OCI-LY3 (cell line): ENCODE results near the gene KCNH2.

ENCODE experiments used
- H2AFZ ChIP-seq: fragments of 200-600, 300-600 bp; shearing (Covaris generic); 2 replicates; pipeline ENCODE4 v1.6.0; 2014; ENCODE audit warnings: antibody characterized with exemption, low read depth, low read length
- H3K27ac ChIP-seq: fragments of 200-600, 300-600 bp; sonication (generic); 2 replicates; pipeline ENCODE4 v1.5.1; 2014; ENCODE audit warnings: mild to moderate bottlenecking, low read length, moderate library complexity, mixed read lengths
- H3K27me3 ChIP-seq: fragments of 200-600, 300-600 bp; sonication (generic); 2 replicates; pipeline ENCODE4 v1.6.1; 2014; ENCODE audit warnings: low read depth, low read length, mixed read lengths
- H3K36me3 ChIP-seq: fragments of 200-600, 300-600 bp; sonication (generic); replicated peaks from 2 replicates; pipeline ENCODE3; 2014; ENCODE audit warnings: low read depth, low read length, mixed read lengths
- H3K4me1 ChIP-seq: fragments of 300-600, 200-600 bp; sonication (generic); 2 replicates; pipeline ENCODE4 v1.6.1; 2014; ENCODE audit warnings: low read length, mixed read lengths
- H3K4me2 ChIP-seq: fragments of 200-600, 300-600 bp; sonication (generic); 2 replicates; pipeline ENCODE4 v1.6.1; 2014; ENCODE audit warnings: low read length, mixed read lengths
- H3K4me3 ChIP-seq: fragments of 300-600, 200-600 bp; sonication (generic); 2 replicates; pipeline ENCODE4 v1.5.1; 2014; ENCODE audit warnings: antibody characterized with exemption, mild to moderate bottlenecking, low read length, moderate library complexity
- H3K79me2 ChIP-seq: fragments of 300-600, 200-600 bp; shearing (Covaris generic); 2 replicates; pipeline ENCODE4 v1.6.1; 2014; ENCODE audit warnings: mild to moderate bottlenecking, low read length, mixed read lengths
- H3K9ac ChIP-seq: fragments of 300-600, 200-600 bp; shearing (Covaris generic); 2 replicates; pipeline ENCODE4 v1.6.0; 2014; ENCODE audit warnings: mild to moderate bottlenecking, low read length, moderate library complexity
- H3K9me3 ChIP-seq: fragments of 200-600, 300-600 bp; shearing (Covaris generic); 2 replicates; pipeline ENCODE4 v1.6.1; 2014; ENCODE audit warnings: low read length, mixed read lengths; ENCODE audit not compliant: insufficient read depth
- H4K20me1 ChIP-seq: fragments of 200-600, 300-600 bp; sonication (generic); 2 replicates; pipeline ENCODE4 v1.6.1; 2016; ENCODE audit warnings: low read length, mixed read lengths; ENCODE audit not compliant: insufficient read depth
- EZH2phosphoT487 ChIP-seq: fragments of 200-600 bp; shearing (Covaris generic); IDR thresholded peaks from 2 replicates; pipeline ENCODE4 v1.6.1; 2018; ENCODE audit warnings: antibody characterized with exemption, mixed run types, low read depth
- TF ChIP-seq, protein P1 (sequence below): fragments of 200-600, 300-600 bp; sonication (generic); IDR thresholded peaks from 2 replicates; pipeline ENCODE4 v1.5.1; 2014; ENCODE audit warnings: antibody characterized with exemption, low read length, low read depth

The KCNH2 gene

DNA sequence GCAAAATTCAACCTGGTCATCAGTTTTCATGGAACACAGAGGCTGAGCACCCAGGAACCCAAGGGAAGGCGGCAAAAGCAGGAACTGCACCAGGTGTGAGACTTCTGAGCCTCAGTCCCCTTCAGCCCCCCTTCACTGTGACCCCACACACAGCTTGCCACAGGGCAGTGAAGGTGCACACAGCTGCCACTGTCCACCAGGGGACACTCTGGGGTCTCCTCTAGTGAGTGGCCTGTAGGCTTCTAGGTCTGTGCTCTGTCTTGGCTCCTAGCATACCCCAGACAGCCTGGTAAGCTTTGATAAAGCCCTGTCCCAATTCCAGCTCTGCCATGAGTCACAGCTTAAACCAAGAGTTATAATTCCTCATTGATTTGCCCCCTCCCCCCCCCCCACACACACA lies 12.1 kb downstream of the KCNH2 start:
- Histone ChIP-seq H3K36me3 (no peaks in the 10 kb centered on the region), H3K27ac (no peak overlapping the region), H4K20me1 (no peaks in the 10 kb centered on the region), H3K9me3 (no peaks in the 10 kb centered on the region), H3K4me3 (no peak overlapping the region), H3K4me1 (no peaks in the 10 kb centered on the region), H3K79me2 (no peaks in the 10 kb centered on the region), H3K27me3 (no peaks in the 10 kb centered on the region), H3K9ac (no peak overlapping the region), H3K4me2 (no peak overlapping the region), H2AFZ (no peak overlapping the region)
- no peak for TF ChIP-seq EZH2phosphoT487
- TF ChIP-seq, protein P1, sequence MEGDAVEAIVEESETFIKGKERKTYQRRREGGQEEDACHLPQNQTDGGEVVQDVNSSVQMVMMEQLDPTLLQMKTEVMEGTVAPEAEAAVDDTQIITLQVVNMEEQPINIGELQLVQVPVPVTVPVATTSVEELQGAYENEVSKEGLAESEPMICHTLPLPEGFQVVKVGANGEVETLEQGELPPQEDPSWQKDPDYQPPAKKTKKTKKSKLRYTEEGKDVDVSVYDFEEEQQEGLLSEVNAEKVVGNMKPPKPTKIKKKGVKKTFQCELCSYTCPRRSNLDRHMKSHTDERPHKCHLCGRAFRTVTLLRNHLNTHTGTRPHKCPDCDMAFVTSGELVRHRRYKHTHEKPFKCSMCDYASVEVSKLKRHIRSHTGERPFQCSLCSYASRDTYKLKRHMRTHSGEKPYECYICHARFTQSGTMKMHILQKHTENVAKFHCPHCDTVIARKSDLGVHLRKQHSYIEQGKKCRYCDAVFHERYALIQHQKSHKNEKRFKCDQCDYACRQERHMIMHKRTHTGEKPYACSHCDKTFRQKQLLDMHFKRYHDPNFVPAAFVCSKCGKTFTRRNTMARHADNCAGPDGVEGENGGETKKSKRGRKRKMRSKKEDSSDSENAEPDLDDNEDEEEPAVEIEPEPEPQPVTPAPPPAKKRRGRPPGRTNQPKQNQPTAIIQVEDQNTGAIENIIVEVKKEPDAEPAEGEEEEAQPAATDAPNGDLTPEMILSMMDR, result no peak

DNA sequence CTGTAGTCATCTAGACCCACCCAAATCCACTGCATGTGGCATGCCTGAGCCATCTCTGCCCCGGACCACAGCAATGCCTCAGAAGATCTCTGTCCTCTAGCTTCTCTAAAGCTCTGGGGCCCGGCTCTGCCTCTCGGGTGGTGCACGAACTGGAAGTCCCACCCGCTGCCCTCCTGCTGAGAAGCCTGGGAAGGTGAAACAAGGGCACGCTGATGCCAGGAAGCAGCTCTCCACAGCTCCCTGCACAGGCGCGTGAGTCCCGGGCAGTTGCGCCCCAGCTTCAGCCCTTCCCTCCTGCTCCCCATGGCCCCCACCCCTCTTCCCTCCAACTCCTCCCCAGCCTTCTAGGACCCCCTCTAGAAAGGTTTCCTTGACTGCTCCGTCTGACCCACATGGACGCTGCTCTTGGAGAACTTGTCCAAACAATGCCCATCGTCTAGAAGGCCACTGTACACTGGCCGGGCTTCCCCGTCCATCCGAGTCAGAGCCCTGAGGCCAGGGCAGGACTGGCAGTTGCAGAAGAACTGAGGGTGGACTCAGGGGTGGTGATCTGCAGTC lies 12.8 kb downstream of the KCNH2 start:
- Histone ChIP-seq H3K36me3 (no peaks in the 10 kb centered on the region), H3K4me1 (no peaks in the 10 kb centered on the region), H3K9ac (no peak overlapping the region), H3K27me3 (no peaks in the 10 kb centered on the region), H4K20me1 (no peaks in the 10 kb centered on the region), H3K27ac (no peak overlapping the region), H3K4me2 (no peak overlapping the region), H3K4me3 (no peak overlapping the region), H2AFZ (no peak overlapping the region), H3K79me2 (no peaks in the 10 kb centered on the region), H3K9me3 (no peaks in the 10 kb centered on the region)
- TF ChIP-seq, protein P1, result no peak

DNA sequence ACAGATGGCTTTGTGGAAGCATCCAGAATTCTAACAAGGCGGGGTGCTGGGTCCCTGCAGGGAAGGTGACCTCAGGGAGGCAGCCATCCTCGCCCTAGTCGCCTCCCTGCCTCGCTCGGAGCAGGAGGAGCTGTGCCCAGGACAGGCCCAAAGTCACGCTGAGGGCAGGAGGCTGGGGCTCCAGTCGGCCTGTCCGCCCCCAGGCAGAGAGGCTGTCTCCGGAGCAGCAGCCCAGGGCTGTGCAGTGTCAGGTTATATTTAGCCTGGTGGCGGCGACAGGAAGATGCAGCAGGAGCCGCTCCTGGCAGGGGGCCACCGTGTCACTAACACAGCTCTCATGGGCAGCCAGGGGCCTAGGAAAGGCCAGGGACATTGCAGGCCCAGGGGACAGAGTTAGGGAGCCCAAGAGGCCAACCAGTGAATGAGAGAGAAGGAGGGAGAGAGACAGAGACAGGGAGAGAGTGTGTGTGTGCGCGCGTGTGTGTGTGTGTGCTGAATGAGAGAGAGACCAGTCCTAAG lies 13.5 kb downstream of the KCNH2 start:
- Histone ChIP-seq H3K4me2 (no peak overlapping the region), H4K20me1 (no peaks in the 10 kb centered on the region), H3K9ac (no peak overlapping the region), H3K79me2 (no peaks in the 10 kb centered on the region), H3K27me3 (no peaks in the 10 kb centered on the region), H2AFZ (no peak overlapping the region), H3K4me3 (no peak overlapping the region), H3K4me1 (no peaks in the 10 kb centered on the region), H3K36me3 (no peaks in the 10 kb centered on the region), H3K27ac (no peak overlapping the region), H3K9me3 (no peaks in the 10 kb centered on the region)
- TF ChIP-seq, protein P1, result no peak
- TF ChIP-seq EZH2phosphoT487, result no peak

DNA sequence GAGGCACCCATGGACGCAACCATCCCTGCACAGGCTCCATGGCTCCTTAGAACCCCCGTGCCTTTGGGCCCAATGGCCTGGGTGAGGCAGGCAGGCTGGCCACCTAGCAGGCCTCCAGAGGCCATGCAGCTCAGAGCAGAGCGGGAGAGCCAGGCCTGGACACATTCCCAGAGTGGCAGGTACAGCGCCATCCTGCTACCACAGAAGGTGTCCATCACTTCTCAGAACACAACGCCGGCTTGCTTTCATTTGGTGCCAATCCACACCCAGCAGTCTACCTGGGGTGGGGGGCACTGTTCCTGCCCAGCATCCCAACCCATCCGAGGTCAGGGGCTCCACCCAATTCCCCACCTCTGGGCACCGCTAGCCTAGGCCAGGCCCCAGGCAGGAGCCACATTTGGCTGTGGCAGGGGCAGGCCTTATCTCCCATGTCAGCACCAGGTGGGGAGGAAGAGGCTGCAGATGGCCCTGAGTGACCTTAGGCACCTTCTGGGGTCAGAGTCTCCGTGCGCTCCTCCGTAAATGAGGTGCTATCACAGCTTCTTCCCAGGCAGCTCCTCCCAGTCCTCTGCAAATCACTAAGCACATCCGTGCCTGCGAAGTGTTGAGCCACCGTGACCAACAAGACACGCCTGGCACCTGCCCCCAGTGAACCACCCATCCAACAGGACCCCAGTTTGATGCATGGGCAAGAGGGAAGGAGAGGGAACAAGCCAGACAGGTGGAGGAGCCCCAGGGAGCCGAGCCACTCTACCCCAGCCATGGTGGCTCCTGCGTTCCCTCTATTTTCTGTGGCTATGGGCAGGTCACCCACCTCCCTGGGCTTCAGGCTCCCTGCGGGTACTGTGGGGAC lies 14.2 kb downstream of the KCNH2 start:
- Histone ChIP-seq H3K27ac (no peak overlapping the region), H4K20me1 (no peaks in the 10 kb centered on the region), H3K79me2 (no peaks in the 10 kb centered on the region), H3K4me1 (no peaks in the 10 kb centered on the region), H3K36me3 (no peaks in the 10 kb centered on the region), H2AFZ (no peak overlapping the region), H3K4me2 (no peak overlapping the region), H3K4me3 (no peak overlapping the region), H3K9me3 (no peaks in the 10 kb centered on the region), H3K27me3 (no peaks in the 10 kb centered on the region), H3K9ac (no peak overlapping the region)
- no peak for TF ChIP-seq EZH2phosphoT487
- TF ChIP-seq, protein P1, result no peak
